Transverse colon (tissue), 4 donors: Measurements from ENCODE around the gene ABCE1.

Experiments used
- CTCF ChIP-seq, 5 experiments: fragments of 200-600 bp in 3 of 5; fragments of 450-650 bp in 2 of 5; sonication (generic) in 3 of 5; IDR thresholded peaks; 1 replicate in 2 of 5; 2 replicates in 3 of 5; pipeline ENCODE4 v1.5.1; 2016 to 2017; ENCODE audit warnings: antibody characterized with exemption in 5 of 5, inconsistent platforms in 3 of 5, mild to moderate bottlenecking in 2 of 5, moderate library complexity in 1 of 5
- EP300 ChIP-seq: sonication (generic); formaldehyde crosslinking; IDR thresholded peaks from one replicate; pipeline ENCODE4 v1.6.1; 2017; ENCODE audit warnings: antibody characterized with exemption, low read depth
- POLR2A ChIP-seq: fragments of 450-650 bp; IDR thresholded peaks from one replicate; pipeline ENCODE4 v1.6.1; 2016; ENCODE audit warnings: antibody characterized with exemption, mild to moderate bottlenecking, moderate library complexity
- POLR2AphosphoS5 ChIP-seq, 3 donors: sonication (generic); formaldehyde crosslinking; IDR thresholded peaks; one replicate each; pipeline ENCODE4 v1.6.1; 2016; ENCODE audit warnings: antibody characterized with exemption in 3 of 3

- TF ChIP-seq CTCF (IDR thresholded peaks at IDR 0.05) (no peak), POLR2A (no peak), POLR2AphosphoS5 (IDR thresholded peaks at IDR 0.05) (no peak), EP300 (no peak)
Observed at GRCh38 chr4:145107126-145107525, 9.0 kb downstream of the ABCE1 start.
